Measurements from ENCODE around the gene TTC31.
A peak's percentile ranks its signal among the peaks of the same experiment; 100 is the strongest.
"Not testable (repeated sequence)": the region's sequence is repeated elsewhere in the genome, so short reads cannot be mapped to it uniquely, and the experiment has no call there.

The TTC31 gene

GRCh38 chr2:74457549-74458131 lies 25.2 kb upstream of the TTC31 start:
- DNase-seq, result no peak

GRCh38 chr2:74458132-74458937 lies 24.5 kb upstream of the TTC31 start, which contains the start of gene WBP1:
TSS of gene WBP1 (plus strand) at chr2:74458438. CDS start at chr2:74458603, 165 bp downstream.
- peak; percentile 99 for DNase-seq

GRCh38 chr2:74458938-74459363 lies 23.9 kb upstream of the TTC31 start:
- DNase-seq, result no peak

GRCh38 chr2:74459503-74460118 lies 23.3 kb upstream of the TTC31 start:
- not testable (repeated sequence) for DNase-seq

GRCh38 chr2:74460187-74460586 lies 22.7 kb upstream of the TTC31 start:
- DNase-seq, result not testable (repeated sequence)

- no peak for DNase-seq
Measured at GRCh38 chr2:74461187-74462053, 21.5 kb upstream of the TTC31 start.

- DNase-seq, result no peak
Measured at GRCh38 chr2:74462054-74462785, 20.7 kb upstream of the TTC31 start.

- no peak for DNase-seq
Measured at GRCh38 chr2:74462786-74463105, 20.1 kb upstream of the TTC31 start.

- no peak for DNase-seq
Measured at GRCh38 chr2:74464406-74464805, 18.5 kb upstream of the TTC31 start.

GRCh38 chr2:74470742-74471141 lies 12.1 kb upstream of the TTC31 start:
- DNase-seq, result not testable (repeated sequence)

GRCh38 chr2:74471332-74472065 lies 11.4 kb upstream of the TTC31 start:
- no peak for DNase-seq

- peak; percentile 82 to 83 for DNase-seq
Measured at GRCh38 chr2:74472086-74472944, 10.6 kb upstream of the TTC31 start, which contains the start of gene MRPL53. TSS of gene MRPL53 (minus strand) at chr2:74472680. CDS start at chr2:74472660, 20 bp downstream.

GRCh38 chr2:74472945-74473258 lies 10.0 kb upstream of the TTC31 start:
- DNase-seq, result no peak

GRCh38 chr2:74474481-74474880 lies 8.4 kb upstream of the TTC31 start:
- no peak for DNase-seq

- DNase-seq, result no peak
Measured at GRCh38 chr2:74474899-74475298, 8.0 kb upstream of the TTC31 start.

- DNase-seq, result no peak
Measured at GRCh38 chr2:74481431-74481830, 1.4 kb upstream of the TTC31 start.

GRCh38 chr2:74481961-74482800 lies 700 bp upstream of the TTC31 start:
- DNase-seq, result peak; percentile 47 to 54

- DNase-seq, result not testable (repeated sequence)
Measured at GRCh38 chr2:74483675-74484164, 839 bp downstream of the TTC31 start.

GRCh38 chr2:74486141-74486540 lies 3.3 kb downstream of the TTC31 start:
- no peak for DNase-seq

Data from AML-193 (cell line).